ENCODE results near the gene AGAP1. TPM values are rescaled to one million over a fixed set of nuclear protein-coding genes. Genes with fewer than 3 reads are reported as not detected.

Gene AGAP1
- polyA plus RNA-seq, 2 of the 4 experiments (the other 2 are of a cell fraction), result 20.2 to 21.9 TPM

DNA sequence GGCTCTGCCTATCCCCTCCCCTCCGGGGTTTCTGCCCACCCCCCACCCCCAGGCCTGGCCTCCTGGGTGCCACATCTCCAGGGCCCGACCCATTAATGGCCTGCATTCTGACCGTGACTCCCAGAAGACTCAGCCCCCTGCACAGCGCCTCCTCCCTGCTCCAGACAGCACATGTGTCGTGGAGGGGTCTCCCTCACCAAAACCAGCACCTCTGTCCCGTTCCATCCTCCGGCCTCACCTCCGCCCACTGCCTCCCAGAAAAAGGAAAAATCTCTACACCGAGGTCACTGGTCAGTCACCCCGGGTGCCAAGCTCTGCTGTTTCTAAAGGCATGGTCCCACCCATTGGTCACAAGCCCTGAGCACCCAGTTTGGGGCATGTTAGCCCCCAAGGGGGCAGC lies 609.1 kb downstream of the AGAP1 start (continued):
- TF ChIP-seq, protein P1, sequence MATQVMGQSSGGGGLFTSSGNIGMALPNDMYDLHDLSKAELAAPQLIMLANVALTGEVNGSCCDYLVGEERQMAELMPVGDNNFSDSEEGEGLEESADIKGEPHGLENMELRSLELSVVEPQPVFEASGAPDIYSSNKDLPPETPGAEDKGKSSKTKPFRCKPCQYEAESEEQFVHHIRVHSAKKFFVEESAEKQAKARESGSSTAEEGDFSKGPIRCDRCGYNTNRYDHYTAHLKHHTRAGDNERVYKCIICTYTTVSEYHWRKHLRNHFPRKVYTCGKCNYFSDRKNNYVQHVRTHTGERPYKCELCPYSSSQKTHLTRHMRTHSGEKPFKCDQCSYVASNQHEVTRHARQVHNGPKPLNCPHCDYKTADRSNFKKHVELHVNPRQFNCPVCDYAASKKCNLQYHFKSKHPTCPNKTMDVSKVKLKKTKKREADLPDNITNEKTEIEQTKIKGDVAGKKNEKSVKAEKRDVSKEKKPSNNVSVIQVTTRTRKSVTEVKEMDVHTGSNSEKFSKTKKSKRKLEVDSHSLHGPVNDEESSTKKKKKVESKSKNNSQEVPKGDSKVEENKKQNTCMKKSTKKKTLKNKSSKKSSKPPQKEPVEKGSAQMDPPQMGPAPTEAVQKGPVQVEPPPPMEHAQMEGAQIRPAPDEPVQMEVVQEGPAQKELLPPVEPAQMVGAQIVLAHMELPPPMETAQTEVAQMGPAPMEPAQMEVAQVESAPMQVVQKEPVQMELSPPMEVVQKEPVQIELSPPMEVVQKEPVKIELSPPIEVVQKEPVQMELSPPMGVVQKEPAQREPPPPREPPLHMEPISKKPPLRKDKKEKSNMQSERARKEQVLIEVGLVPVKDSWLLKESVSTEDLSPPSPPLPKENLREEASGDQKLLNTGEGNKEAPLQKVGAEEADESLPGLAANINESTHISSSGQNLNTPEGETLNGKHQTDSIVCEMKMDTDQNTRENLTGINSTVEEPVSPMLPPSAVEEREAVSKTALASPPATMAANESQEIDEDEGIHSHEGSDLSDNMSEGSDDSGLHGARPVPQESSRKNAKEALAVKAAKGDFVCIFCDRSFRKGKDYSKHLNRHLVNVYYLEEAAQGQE (IDR thresholded peaks at IDR 0.05), result no peak
- TF ChIP-seq TP53 (CRISPR knock-in tag; IDR thresholded peaks at IDR 0.05) (no peak), NFE2L2 (conservative IDR thresholded peaks at IDR 0.05; ENCODE audit: low read length) (no peak), CBX8 (IDR thresholded peaks at IDR 0.05) (no peak)

DNA sequence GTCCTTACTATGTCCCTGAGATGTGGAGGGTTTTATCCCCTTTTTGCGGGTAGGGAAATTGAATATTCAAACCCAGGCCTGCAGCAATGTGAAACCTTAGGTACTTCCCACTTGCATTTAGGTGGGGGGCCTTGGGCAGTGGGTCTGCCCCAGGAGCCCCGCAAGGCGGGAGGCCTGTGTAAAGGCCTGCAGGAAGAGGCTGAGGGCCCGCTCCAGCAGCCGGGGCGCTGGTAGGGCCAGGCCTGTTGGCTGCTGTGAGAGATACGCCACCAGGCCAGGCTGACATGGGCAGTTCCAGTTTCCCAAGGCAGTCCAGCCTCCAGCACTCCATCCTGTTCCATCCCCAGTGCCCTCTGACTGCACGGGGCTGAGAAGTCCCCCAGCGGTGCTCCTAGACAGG lies 610.1 kb downstream of the AGAP1 start:
- H3K4me1 ChIP-seq, result no peaks in the 10 kb centered on the region
- no peak for ATAC-seq
- WGBS (ENCODE audit: missing lambda C conversion rate), result 98% methylated on average over 8 of the region's 9 CpGs
- no peak overlapping the region for H3K27ac ChIP-seq
- TF ChIP-seq CBX2 (IDR thresholded peaks at IDR 0.05; ENCODE audit: borderline replicate concordance, low read depth) (no peak), HEYL (CRISPR knock-in tag; IDR thresholded peaks at IDR 0.05) (no peak), NFE2L2 (conservative IDR thresholded peaks at IDR 0.05; ENCODE audit: low read length) (no peak), FOXS1 (CRISPR knock-in tag; IDR thresholded peaks at IDR 0.05) (no peak), EHMT2 (IDR thresholded peaks at IDR 0.05; ENCODE audit: low read depth) (no peak), NR3C1 (IDR thresholded peaks at IDR 0.05) (no peak), PHF8 (IDR thresholded peaks at IDR 0.05; ENCODE audit: borderline replicate concordance, low read depth) (no peak), RCOR1 (IDR thresholded peaks at IDR 0.05; ENCODE audit: low read depth, low read length) (no peak), EHF (CRISPR knock-in tag; IDR thresholded peaks at IDR 0.05) (no peak), ZNF302 (CRISPR knock-in tag; IDR thresholded peaks at IDR 0.05) (no peak), ZFP36 (IDR thresholded peaks at IDR 0.05; ENCODE audit: borderline replicate concordance, partially characterized antibody) (no peak), ZSCAN20 (CRISPR knock-in tag; IDR thresholded peaks at IDR 0.05) (no peak), ZC3H11A (IDR thresholded peaks at IDR 0.05) (no peak)
- TF ChIP-seq, protein P2, sequence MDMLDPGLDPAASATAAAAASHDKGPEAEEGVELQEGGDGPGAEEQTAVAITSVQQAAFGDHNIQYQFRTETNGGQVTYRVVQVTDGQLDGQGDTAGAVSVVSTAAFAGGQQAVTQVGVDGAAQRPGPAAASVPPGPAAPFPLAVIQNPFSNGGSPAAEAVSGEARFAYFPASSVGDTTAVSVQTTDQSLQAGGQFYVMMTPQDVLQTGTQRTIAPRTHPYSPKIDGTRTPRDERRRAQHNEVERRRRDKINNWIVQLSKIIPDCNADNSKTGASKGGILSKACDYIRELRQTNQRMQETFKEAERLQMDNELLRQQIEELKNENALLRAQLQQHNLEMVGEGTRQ (IDR thresholded peaks at IDR 0.05), result no peak
- TF ChIP-seq, protein P3, sequence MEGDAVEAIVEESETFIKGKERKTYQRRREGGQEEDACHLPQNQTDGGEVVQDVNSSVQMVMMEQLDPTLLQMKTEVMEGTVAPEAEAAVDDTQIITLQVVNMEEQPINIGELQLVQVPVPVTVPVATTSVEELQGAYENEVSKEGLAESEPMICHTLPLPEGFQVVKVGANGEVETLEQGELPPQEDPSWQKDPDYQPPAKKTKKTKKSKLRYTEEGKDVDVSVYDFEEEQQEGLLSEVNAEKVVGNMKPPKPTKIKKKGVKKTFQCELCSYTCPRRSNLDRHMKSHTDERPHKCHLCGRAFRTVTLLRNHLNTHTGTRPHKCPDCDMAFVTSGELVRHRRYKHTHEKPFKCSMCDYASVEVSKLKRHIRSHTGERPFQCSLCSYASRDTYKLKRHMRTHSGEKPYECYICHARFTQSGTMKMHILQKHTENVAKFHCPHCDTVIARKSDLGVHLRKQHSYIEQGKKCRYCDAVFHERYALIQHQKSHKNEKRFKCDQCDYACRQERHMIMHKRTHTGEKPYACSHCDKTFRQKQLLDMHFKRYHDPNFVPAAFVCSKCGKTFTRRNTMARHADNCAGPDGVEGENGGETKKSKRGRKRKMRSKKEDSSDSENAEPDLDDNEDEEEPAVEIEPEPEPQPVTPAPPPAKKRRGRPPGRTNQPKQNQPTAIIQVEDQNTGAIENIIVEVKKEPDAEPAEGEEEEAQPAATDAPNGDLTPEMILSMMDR (IDR thresholded peaks at IDR 0.05), result no peak
- POLR2A ChIA-PET, result no interaction called here
- H3K4me3 ChIP-seq, result no peak overlapping the region
- no peak for DNase-seq (ENCODE audit: low read depth in 1 of 2, low spot score in 1 of 2)
- H3K9me3 ChIP-seq, result no peaks in the 10 kb centered on the region
- no peak overlapping the region for H3K4me2 ChIP-seq
- CTCF ChIA-PET, result no interaction called here
- no peak for FAIRE-seq

DNA sequence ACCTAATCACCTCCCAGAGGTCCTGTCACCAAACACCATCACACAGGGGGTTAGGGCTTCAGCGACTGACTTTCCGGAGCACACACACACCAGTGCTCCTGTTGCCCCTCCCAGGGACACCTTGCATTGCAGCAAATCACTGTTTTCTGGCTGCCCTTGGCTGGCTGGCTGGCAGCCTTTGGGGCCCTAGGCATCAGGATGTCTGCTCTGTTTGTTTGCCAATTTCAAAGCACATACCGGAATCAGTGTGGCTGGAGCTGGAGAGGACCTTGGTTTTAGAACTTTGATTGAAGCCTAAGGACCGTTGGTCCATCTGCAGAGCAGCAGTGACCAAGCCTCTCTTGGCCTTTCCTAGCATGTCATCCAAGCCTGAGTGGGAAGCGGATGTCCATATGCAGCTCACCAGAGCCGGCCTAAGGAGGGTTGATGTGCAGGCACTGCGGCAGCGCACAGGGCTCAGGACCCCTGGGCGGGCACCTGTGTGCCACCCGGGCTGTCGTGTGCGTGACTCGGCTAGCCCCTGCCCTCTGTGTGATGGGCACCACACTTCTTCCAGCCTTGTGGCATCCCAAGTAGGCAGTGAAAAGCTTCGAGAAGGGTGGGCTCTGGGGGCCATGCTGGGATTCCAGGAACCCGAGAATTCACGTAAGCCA lies 612.2 kb downstream of the AGAP1 start:
- CTCF ChIA-PET, result interaction anchor here (0.7 kb wide), 1 partner anchor 95 kb away, joined by 3 read pairs; no protein-coding TSS in a partner anchor
- Histone ChIP-seq H3K9me3 (no peaks in the 10 kb centered on the region), H3K4me1 (no peaks in the 10 kb centered on the region), H3K27ac (no peak overlapping the region), H3K4me3 (no peak overlapping the region), H3K4me2 (no peak overlapping the region)
- WGBS (ENCODE audit: missing lambda C conversion rate), result 92% methylated on average over 11 of the region's 16 CpGs
- no peak for FAIRE-seq
- no peak for ATAC-seq
- no peak for DNase-seq (ENCODE audit: low read depth in 1 of 2, low spot score in 1 of 2)
- POLR2A ChIA-PET, result no interaction called here
- TF ChIP-seq ZSCAN20 (CRISPR knock-in tag; IDR thresholded peaks at IDR 0.05) (no peak), MYC (IDR thresholded peaks at IDR 0.05; ENCODE audit: borderline replicate concordance, low read length) (no peak), CBX8 (IDR thresholded peaks at IDR 0.05) (no peak), NPAS2 (CRISPR knock-in tag; IDR thresholded peaks at IDR 0.05; ENCODE audit: borderline replicate concordance) (no peak), ESRRA (IDR thresholded peaks at IDR 0.05; ENCODE audit: borderline replicate concordance, low read length) (no peak), FOXS1 (CRISPR knock-in tag; IDR thresholded peaks at IDR 0.05) (no peak), EP300 (IDR thresholded peaks at IDR 0.05) (no peak), EHMT2 (IDR thresholded peaks at IDR 0.05; ENCODE audit: low read depth) (no peak), CHD4 (IDR thresholded peaks at IDR 0.05; ENCODE audit: borderline replicate concordance) (no peak)
- TF ChIP-seq, protein P4, sequence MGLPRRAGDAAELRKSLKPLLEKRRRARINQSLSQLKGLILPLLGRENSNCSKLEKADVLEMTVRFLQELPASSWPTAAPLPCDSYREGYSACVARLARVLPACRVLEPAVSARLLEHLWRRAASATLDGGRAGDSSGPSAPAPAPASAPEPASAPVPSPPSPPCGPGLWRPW (IDR thresholded peaks at IDR 0.05), result no peak
- TF ChIP-seq, protein P3 (IDR thresholded peaks at IDR 0.05), result no peak
- TF ChIP-seq, protein P5, sequence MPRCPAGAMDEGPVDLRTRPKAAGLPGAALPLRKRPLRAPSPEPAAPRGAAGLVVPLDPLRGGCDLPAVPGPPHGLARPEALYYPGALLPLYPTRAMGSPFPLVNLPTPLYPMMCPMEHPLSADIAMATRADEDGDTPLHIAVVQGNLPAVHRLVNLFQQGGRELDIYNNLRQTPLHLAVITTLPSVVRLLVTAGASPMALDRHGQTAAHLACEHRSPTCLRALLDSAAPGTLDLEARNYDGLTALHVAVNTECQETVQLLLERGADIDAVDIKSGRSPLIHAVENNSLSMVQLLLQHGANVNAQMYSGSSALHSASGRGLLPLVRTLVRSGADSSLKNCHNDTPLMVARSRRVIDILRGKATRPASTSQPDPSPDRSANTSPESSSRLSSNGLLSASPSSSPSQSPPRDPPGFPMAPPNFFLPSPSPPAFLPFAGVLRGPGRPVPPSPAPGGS (IDR thresholded peaks at IDR 0.05), result no peak

Data from A549 (cell line).